OCI-LY3 (cell line): ENCODE measurements around the gene KIFAP3.

Experiments used
- H2AFZ ChIP-seq: fragments of 200-600, 300-600 bp; shearing (Covaris generic); 2 replicates; pipeline ENCODE4 v1.6.0; 2014; ENCODE audit warnings: antibody characterized with exemption, low read depth, low read length
- H3K27ac ChIP-seq: fragments of 200-600, 300-600 bp; sonication (generic); 2 replicates; pipeline ENCODE4 v1.5.1; 2014; ENCODE audit warnings: mild to moderate bottlenecking, low read length, moderate library complexity, mixed read lengths
- H3K27me3 ChIP-seq: fragments of 200-600, 300-600 bp; sonication (generic); 2 replicates; pipeline ENCODE4 v1.6.1; 2014; ENCODE audit warnings: low read depth, low read length, mixed read lengths
- H3K36me3 ChIP-seq: fragments of 200-600, 300-600 bp; sonication (generic); replicated peaks from 2 replicates; pipeline ENCODE3; 2014; ENCODE audit warnings: low read depth, low read length, mixed read lengths
- H3K4me1 ChIP-seq: fragments of 300-600, 200-600 bp; sonication (generic); 2 replicates; pipeline ENCODE4 v1.6.1; 2014; ENCODE audit warnings: low read length, mixed read lengths
- H3K4me2 ChIP-seq: fragments of 200-600, 300-600 bp; sonication (generic); 2 replicates; pipeline ENCODE4 v1.6.1; 2014; ENCODE audit warnings: low read length, mixed read lengths
- H3K4me3 ChIP-seq: fragments of 300-600, 200-600 bp; sonication (generic); 2 replicates; pipeline ENCODE4 v1.5.1; 2014; ENCODE audit warnings: antibody characterized with exemption, mild to moderate bottlenecking, low read length, moderate library complexity
- H3K79me2 ChIP-seq: fragments of 300-600, 200-600 bp; shearing (Covaris generic); 2 replicates; pipeline ENCODE4 v1.6.1; 2014; ENCODE audit warnings: mild to moderate bottlenecking, low read length, mixed read lengths
- H3K9ac ChIP-seq: fragments of 300-600, 200-600 bp; shearing (Covaris generic); 2 replicates; pipeline ENCODE4 v1.6.0; 2014; ENCODE audit warnings: mild to moderate bottlenecking, low read length, moderate library complexity
- H3K9me3 ChIP-seq: fragments of 200-600, 300-600 bp; shearing (Covaris generic); 2 replicates; pipeline ENCODE4 v1.6.1; 2014; ENCODE audit warnings: low read length, mixed read lengths; ENCODE audit not compliant: insufficient read depth
- H4K20me1 ChIP-seq: fragments of 200-600, 300-600 bp; sonication (generic); 2 replicates; pipeline ENCODE4 v1.6.1; 2016; ENCODE audit warnings: low read length, mixed read lengths; ENCODE audit not compliant: insufficient read depth
- CTCF ChIP-seq: fragments of 200-600, 300-600 bp; sonication (generic); IDR thresholded peaks from 2 replicates; pipeline ENCODE4 v1.5.1; 2014; ENCODE audit warnings: antibody characterized with exemption, low read length, low read depth
- EZH2phosphoT487 ChIP-seq: fragments of 200-600 bp; shearing (Covaris generic); IDR thresholded peaks from 2 replicates; pipeline ENCODE4 v1.6.1; 2018; ENCODE audit warnings: antibody characterized with exemption, mixed run types, low read depth

Gene KIFAP3

DNA sequence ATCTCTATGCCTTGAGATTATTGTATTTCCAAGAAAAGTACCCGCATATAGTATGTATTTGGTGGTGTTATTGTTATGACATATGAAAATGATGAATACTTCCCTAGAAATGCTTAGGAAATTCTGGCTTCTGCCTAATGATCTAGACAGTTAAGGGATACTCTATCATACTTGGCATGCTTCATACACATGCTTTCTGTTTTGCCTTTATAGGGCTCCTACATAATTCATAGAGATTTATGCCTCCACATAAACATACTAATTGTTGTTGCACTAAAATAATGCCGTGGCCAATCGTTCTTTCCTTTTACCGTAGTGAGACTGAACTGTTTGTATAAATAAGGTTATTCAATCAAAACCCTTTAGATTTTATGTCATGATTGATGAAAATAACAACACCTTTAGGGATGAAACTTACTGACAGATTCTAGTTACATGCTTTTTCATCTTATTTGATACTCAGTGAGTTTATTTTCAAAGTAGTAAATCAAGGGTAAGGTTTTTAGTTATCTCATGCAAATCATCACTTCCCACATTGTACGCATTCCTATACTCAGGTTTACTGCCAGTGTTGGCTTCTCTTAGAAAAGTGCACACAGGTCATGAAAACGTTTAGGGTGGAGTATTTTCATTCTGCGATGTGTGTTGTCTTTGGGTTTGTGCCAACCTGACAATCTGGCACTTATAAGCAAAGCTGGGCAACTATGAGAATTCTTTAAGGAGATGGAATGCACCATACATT lies 140.3 kb downstream of the KIFAP3 start:
- no peaks in the 10 kb centered on the region for H3K79me2 ChIP-seq
- no peak overlapping the region for H3K9ac ChIP-seq
- no peak overlapping the region for H2AFZ ChIP-seq
- TF ChIP-seq EZH2phosphoT487 (no peak), CTCF (no peak)
- H3K9me3 ChIP-seq, result no peaks in the 10 kb centered on the region
- no peak overlapping the region for H3K27ac ChIP-seq
- no peak overlapping the region for H3K4me2 ChIP-seq
- H3K36me3 ChIP-seq, result no peaks in the 10 kb centered on the region
- no peaks in the 10 kb centered on the region for H4K20me1 ChIP-seq
- peaks cover 8% of the 10 kb centered on the region; the same call in 1 of the 2 replicates for H3K4me1 ChIP-seq
- no peaks in the 10 kb centered on the region for H3K27me3 ChIP-seq
- no peak overlapping the region for H3K4me3 ChIP-seq

DNA sequence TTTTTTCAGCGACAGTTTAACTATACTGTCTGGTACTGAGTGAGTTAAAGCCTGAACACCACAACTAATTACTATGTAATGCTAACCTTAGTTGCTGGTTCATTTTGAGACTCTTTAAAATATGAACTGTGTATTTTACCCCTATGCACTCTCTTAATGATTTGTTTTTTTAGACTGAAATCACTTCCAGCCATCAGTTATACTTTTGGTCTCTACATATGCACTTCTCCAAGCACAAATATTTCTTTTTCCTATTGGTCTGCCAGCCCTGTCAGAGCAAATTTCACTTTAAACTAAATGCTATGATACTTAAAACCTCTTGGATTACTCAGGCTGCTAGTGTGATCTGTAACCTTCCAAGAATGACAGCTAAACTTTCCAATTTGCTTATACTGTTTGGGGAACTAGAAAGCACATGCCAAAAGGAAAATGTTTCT lies 142.7 kb downstream of the KIFAP3 start:
- Histone ChIP-seq H3K4me2 (no peak overlapping the region), H3K4me3 (no peak overlapping the region), H3K9ac (no peak overlapping the region), H2AFZ (no peak overlapping the region), H3K79me2 (no peaks in the 10 kb centered on the region), H3K27me3 (0 out of 2 replicates have a peak, but pooled peaks cover 3% of the 10 kb centered on the region), H3K4me1 (peaks cover 11% of the 10 kb centered on the region; the same call in 1 of the 2 replicates), H3K9me3 (no peaks in the 10 kb centered on the region), H4K20me1 (no peaks in the 10 kb centered on the region), H3K36me3 (no peaks in the 10 kb centered on the region), H3K27ac (no peak overlapping the region)
- no peak for TF ChIP-seq EZH2phosphoT487
- no peak for TF ChIP-seq CTCF

GRCh38 chr1:169929210-169929526 lies 145.3 kb downstream of the KIFAP3 start:
- Histone ChIP-seq H3K4me3 (no peak overlapping the region), H3K4me2 (no peak overlapping the region), H3K9ac (no peak overlapping the region), H3K27ac (no peak overlapping the region), H3K4me1 (peaks cover 33% of the 10 kb centered on the region), H2AFZ (no peak overlapping the region), H3K36me3 (no peaks in the 10 kb centered on the region), H3K9me3 (no peaks in the 10 kb centered on the region), H4K20me1 (no peaks in the 10 kb centered on the region), H3K79me2 (no peaks in the 10 kb centered on the region), H3K27me3 (0 out of 2 replicates have a peak, but pooled peaks cover 3% of the 10 kb centered on the region)
- TF ChIP-seq EZH2phosphoT487, result no peak
- no peak for TF ChIP-seq CTCF

DNA sequence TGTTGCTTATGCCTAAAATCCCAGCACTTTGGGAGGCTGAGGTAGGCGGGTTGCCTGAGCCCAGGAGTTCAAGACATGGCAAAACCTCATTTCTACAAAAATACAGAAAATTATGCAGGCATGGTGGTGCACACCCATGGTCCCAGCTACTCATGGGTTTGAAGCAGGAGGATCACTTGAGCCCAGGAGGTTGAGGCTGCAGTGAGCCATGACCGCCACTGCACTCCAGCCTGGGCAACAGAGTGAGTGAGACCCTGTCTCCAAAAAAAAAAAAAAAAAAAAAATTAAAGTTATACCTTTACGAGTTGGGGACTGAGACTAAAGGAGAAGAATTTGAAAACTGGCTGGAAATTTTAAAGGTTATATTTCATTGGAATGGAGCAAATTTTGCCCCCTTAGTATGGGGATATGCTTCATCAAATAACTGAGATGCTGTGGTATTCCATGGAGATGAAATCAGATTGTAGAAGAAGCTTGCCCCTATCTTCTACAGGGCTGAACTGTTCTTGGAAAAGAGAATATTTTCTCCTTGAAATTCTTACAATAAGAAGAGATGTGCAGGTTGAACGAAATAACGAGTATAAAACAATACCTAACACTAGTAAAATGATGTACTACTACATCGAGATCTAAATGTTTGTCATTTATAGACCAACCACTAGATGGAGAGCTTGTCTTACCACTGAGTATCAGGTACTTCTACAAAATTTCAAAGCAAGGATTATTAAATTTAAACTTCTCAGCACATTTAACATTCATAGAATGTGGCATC lies 145.9 kb downstream of the KIFAP3 start:
- no peaks in the 10 kb centered on the region for H4K20me1 ChIP-seq
- H3K9me3 ChIP-seq, result no peaks in the 10 kb centered on the region
- H3K27me3 ChIP-seq, result 0 out of 2 replicates have a peak, but pooled peaks cover 3% of the 10 kb centered on the region
- TF ChIP-seq CTCF (peak; percentile 94), EZH2phosphoT487 (no peak)
- H2AFZ ChIP-seq, result no peak overlapping the region
- no peak overlapping the region for H3K27ac ChIP-seq
- no peaks in the 10 kb centered on the region for H3K79me2 ChIP-seq
- no peak overlapping the region for H3K4me3 ChIP-seq
- H3K4me1 ChIP-seq, result peaks cover 33% of the 10 kb centered on the region
- no peaks in the 10 kb centered on the region for H3K36me3 ChIP-seq
- peak overlapping the region; percentile 48 for H3K4me2 ChIP-seq
- H3K9ac ChIP-seq, result no peak overlapping the region
